ENCODE results near the gene CLEC2L. TPM values are rescaled to one million over a fixed set of nuclear protein-coding genes. Genes with fewer than 3 reads are reported as not detected.

CLEC2L gene
- total RNA-seq, 1 donor = not detected

DNA sequence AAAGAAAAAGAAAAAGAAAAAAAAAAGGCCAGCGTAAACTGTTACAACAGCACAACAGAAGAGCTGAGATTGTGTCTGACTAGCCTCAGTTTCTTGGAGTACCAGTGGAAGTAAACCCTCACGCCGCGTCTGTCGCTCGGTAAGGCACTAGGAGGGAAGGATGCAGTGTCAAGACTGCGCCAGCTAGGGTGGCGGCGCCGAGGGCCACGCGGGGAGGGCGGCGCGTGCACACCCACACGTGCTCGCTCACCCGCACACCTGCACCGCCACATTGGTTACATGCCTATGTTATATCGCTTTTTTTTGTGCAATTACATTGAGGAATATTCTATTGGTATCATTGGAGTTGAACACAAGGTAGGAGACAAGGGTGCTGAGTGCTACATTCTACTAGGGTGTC is 48.2 kb downstream of the CLEC2L start:
- Histone ChIP-seq H3K4me1 (ENCODE audit: insufficient read depth, low read length) (no peaks in the 10 kb centered on the region), H4K20me1 (ENCODE audit: insufficient read depth, low read length) (peaks cover 8% of the 10 kb centered on the region), H3K36me3 (ENCODE audit: insufficient read depth, low read length) (peaks cover 49% of the 10 kb centered on the region), H2AFZ (ENCODE audit: low read length) (no peak overlapping the region), H3K4me3 (ENCODE audit: insufficient read depth, low read length) (no peak overlapping the region), H3K27me3 (ENCODE audit: insufficient read depth, low read length) (no peaks in the 10 kb centered on the region), H3K79me2 (ENCODE audit: insufficient read depth, low read length) (no peaks in the 10 kb centered on the region), H3K9me3 (ENCODE audit: low read depth, low read length) (no peaks in the 10 kb centered on the region), H3K4me2 (ENCODE audit: insufficient read depth, low read length) (no peak overlapping the region), H3K27ac (ENCODE audit: low read depth, low read length) (no peak overlapping the region)
- TF ChIP-seq, protein P1, sequence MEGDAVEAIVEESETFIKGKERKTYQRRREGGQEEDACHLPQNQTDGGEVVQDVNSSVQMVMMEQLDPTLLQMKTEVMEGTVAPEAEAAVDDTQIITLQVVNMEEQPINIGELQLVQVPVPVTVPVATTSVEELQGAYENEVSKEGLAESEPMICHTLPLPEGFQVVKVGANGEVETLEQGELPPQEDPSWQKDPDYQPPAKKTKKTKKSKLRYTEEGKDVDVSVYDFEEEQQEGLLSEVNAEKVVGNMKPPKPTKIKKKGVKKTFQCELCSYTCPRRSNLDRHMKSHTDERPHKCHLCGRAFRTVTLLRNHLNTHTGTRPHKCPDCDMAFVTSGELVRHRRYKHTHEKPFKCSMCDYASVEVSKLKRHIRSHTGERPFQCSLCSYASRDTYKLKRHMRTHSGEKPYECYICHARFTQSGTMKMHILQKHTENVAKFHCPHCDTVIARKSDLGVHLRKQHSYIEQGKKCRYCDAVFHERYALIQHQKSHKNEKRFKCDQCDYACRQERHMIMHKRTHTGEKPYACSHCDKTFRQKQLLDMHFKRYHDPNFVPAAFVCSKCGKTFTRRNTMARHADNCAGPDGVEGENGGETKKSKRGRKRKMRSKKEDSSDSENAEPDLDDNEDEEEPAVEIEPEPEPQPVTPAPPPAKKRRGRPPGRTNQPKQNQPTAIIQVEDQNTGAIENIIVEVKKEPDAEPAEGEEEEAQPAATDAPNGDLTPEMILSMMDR (IDR thresholded peaks at IDR 0.05; ENCODE audit: extremely low read depth, low read depth, low read length) = no peak
- no peak for DNase-seq (ENCODE audit: insufficient read length, low spot score, missing footprints)

DNA sequence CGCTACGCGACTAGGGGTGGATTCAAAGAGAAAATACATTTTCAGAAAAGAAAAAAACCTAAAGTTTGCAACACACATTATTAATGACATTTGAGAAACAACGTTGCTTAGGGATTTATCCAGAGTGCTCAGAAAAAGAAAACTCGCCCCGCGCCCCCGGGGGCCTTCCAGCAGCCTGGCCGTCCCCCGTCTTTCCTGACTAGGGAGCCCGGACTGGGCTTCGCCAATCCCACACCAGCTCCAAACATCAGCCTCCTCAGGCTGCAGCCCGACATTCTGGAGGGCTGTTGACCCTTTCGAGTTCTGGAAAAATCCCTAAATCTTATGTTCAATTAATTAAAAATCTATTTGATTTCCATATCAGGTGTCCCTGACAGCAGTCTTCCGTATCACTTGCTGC is 48.6 kb downstream of the CLEC2L start:
- no peaks in the 10 kb centered on the region for H3K79me2 ChIP-seq (ENCODE audit: insufficient read depth, low read length)
- H3K4me1 ChIP-seq (ENCODE audit: insufficient read depth, low read length) = no peaks in the 10 kb centered on the region
- H4K20me1 ChIP-seq (ENCODE audit: insufficient read depth, low read length) = peaks cover 8% of the 10 kb centered on the region
- no peaks in the 10 kb centered on the region for H3K27me3 ChIP-seq (ENCODE audit: insufficient read depth, low read length)
- no peak overlapping the region for H3K27ac ChIP-seq (ENCODE audit: low read depth, low read length)
- H2AFZ ChIP-seq (ENCODE audit: low read length) = no peak overlapping the region
- H3K9me3 ChIP-seq (ENCODE audit: low read depth, low read length) = no peaks in the 10 kb centered on the region
- TF ChIP-seq, protein P1 (IDR thresholded peaks at IDR 0.05; ENCODE audit: extremely low read depth, low read depth, low read length) = no peak
- no peak for DNase-seq (ENCODE audit: insufficient read length, low spot score, missing footprints)
- H3K36me3 ChIP-seq (ENCODE audit: insufficient read depth, low read length) = peaks cover 46% of the 10 kb centered on the region
- H3K4me2 ChIP-seq (ENCODE audit: insufficient read depth, low read length) = no peak overlapping the region
- H3K4me3 ChIP-seq (ENCODE audit: insufficient read depth, low read length) = no peak overlapping the region

DNA sequence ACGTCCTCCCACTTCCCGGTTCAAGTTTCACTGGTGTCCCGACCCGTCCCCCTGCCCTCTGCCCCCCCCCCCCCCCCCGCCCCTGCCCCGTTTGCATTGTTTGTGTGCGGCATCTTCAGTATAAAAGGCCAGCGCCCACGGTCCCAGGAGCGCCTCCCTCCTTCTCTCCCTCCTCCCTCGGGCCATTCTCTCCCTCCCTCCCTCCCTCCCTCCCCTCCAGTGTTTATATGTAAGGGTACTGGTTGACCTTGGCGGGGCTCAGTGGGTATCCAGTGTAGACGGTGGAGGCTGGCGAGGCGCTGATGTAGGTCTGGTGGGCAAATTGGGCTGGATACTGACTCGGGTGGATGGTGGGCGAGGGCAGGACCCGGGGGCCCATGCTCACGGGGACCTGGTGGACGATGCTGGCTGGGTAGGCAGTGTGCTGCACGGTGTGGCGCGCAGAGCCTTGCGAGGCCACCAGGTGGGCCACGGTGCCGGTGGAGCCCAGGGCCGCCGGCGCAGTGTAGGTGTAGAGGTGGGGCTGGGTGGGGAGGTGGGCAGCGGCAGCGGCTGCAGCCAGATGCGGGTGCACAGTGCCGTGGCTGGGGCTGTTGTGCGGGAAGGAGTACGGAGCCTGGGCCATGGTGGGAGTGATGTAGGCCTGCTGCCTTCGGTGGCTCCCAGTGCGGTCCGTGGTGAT is 49.4 kb downstream of the CLEC2L start:
- peaks cover 8% of the 10 kb centered on the region for H4K20me1 ChIP-seq (ENCODE audit: insufficient read depth, low read length)
- no peak overlapping the region for H3K4me2 ChIP-seq (ENCODE audit: insufficient read depth, low read length)
- H3K9me3 ChIP-seq (ENCODE audit: low read depth, low read length) = no peaks in the 10 kb centered on the region
- H3K4me3 ChIP-seq (ENCODE audit: insufficient read depth, low read length) = no peak overlapping the region
- DNase-seq (ENCODE audit: insufficient read length, low spot score, missing footprints) = no peak
- H3K36me3 ChIP-seq (ENCODE audit: insufficient read depth, low read length) = peaks cover 45% of the 10 kb centered on the region
- H3K27me3 ChIP-seq (ENCODE audit: insufficient read depth, low read length) = no peaks in the 10 kb centered on the region
- no peak overlapping the region for H2AFZ ChIP-seq (ENCODE audit: low read length)
- TF ChIP-seq, protein P1 (IDR thresholded peaks at IDR 0.05; ENCODE audit: extremely low read depth, low read depth, low read length) = no peak
- H3K4me1 ChIP-seq (ENCODE audit: insufficient read depth, low read length) = no peaks in the 10 kb centered on the region
- no peak overlapping the region for H3K27ac ChIP-seq (ENCODE audit: low read depth, low read length)
- H3K79me2 ChIP-seq (ENCODE audit: insufficient read depth, low read length) = no peaks in the 10 kb centered on the region

DNA sequence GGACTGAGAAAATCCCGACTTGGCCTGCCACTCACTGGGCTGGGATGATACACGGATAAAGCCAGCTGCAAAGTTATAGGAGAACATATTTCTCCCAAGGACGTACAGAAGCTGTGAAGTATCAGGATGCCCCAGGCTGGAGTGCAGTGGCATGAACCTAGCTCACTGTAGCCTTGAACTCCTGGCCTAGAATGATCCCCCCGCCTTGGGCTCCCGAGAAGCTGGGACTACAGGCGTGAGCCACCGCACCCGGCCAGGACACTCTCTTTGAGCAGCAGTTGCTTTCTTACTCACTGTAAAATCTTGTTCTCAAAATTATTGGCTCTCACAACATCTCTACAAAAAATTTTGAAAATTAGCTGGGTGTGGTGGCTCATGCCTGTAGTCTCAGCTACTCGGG is 50.4 kb downstream of the CLEC2L start:
- Histone ChIP-seq H3K4me3 (ENCODE audit: insufficient read depth, low read length) (no peak overlapping the region), H2AFZ (ENCODE audit: low read length) (no peak overlapping the region), H3K27ac (ENCODE audit: low read depth, low read length) (no peak overlapping the region), H3K4me2 (ENCODE audit: insufficient read depth, low read length) (no peak overlapping the region), H3K79me2 (ENCODE audit: insufficient read depth, low read length) (no peaks in the 10 kb centered on the region), H3K27me3 (ENCODE audit: insufficient read depth, low read length) (no peaks in the 10 kb centered on the region), H3K4me1 (ENCODE audit: insufficient read depth, low read length) (no peaks in the 10 kb centered on the region), H3K9me3 (ENCODE audit: low read depth, low read length) (no peaks in the 10 kb centered on the region), H3K36me3 (ENCODE audit: insufficient read depth, low read length) (peaks cover 41% of the 10 kb centered on the region), H4K20me1 (ENCODE audit: insufficient read depth, low read length) (peaks cover 3% of the 10 kb centered on the region)
- DNase-seq (ENCODE audit: insufficient read length, low spot score, missing footprints) = no peak
- TF ChIP-seq, protein P1 (IDR thresholded peaks at IDR 0.05; ENCODE audit: extremely low read depth, low read depth, low read length) = no peak

Data from osteoblast (primary cell).